ENCODE results near the gene GOLGA1.
"Not testable (repeated sequence)": the region's sequence is repeated elsewhere in the genome, so short reads cannot be mapped to it uniquely, and the experiment has no call there.

The GOLGA1 gene

DNA sequence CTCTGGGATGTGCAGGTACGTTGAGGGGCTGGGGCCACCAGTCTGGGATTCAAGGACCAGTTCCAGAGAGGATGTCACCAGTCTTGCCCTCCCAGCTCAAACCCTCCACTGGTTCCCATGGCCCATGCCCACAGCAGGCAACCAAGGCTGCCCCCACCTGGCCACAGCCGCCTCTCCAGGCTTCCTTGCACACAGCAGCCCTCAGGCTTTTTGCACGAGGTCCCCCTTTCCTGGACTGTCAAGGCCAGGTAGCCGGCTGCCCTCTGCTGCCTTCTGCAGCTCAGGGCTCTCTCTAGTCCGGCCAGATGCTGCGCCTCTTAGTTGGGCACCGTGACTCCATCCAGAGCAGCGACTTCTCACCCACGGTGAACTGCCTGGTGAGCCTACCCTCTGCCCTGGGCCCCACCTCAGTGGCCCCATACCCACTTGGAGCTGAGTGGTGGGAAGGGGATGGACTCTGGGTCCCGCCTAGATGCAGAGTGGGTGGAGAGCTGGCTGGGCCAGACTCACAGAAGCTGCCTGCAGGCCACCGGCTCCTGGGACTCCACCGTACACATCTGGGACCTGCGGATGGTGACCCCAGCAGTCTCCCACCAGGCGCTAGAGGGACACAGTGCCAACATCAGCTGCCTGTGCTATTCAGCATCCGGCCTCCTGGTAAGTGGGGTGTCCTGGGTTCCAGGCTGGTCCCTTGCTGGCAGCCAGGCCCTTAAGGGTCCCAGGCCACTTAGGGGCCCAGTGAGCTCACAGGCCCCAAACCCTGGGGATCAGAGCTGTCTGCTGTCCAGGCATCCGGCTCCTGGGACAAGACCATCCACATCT is 84.7 kb downstream of the GOLGA1 start:
- no peak for DNase-seq

DNA sequence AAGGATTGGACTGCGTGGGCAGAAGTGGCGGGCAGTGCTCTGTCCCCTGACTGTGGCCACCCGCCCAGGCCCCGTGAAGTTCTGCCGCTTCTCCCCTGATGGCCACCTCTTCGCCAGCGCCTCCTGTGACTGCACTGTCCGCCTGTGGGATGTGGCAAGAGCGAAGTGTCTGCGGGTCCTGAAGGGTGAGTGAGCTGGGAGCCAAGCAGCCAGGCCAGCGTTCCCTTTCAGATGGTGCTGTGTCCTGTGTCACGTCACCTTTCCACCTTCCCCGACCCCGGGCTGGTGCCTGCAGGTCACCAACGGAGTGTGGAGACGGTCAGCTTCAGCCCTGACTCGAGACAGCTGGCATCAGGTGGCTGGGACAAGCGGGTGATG is 85.3 kb downstream of the GOLGA1 start:
- no peak for DNase-seq

DNA sequence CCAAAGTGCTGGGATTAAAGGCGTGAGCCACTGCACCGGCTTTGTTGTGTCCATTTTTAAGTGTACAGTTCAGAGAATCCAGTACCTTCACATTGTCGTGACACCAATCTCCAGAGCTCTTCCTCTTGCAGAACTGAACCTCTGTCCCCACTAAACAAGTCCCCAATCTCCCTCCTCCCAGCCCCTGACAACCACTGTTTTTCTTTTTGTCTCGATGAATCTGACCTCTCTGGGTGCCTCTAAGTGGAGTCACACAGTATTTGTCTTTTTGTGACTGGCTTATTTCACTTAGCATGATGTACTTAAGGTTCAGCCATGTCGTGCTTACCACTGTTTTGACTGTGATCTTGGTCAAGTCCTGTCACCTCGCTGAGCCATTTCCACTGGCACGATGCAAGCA is 86.1 kb downstream of the GOLGA1 start:
- DNase-seq = no peak

DNA sequence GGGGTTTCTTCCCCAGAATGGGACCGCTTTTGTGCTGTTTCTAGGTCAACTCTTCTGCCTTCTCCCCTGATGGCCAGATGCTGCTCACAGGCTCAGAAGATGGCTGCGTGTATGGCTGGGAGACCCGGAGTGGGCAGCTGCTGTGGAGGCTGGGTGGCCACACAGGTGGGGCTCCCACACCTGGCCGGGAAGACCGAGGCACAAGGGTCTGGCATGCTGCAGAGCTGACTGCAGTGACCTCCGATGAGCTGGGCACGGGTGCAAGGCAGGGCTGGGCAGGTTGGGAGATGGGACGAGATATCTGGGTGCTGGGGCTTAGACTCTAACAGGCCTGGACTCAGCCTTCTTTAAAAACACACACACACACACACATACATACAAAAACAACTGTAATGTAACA is 86.7 kb downstream of the GOLGA1 start:
- no peak for DNase-seq

DNA sequence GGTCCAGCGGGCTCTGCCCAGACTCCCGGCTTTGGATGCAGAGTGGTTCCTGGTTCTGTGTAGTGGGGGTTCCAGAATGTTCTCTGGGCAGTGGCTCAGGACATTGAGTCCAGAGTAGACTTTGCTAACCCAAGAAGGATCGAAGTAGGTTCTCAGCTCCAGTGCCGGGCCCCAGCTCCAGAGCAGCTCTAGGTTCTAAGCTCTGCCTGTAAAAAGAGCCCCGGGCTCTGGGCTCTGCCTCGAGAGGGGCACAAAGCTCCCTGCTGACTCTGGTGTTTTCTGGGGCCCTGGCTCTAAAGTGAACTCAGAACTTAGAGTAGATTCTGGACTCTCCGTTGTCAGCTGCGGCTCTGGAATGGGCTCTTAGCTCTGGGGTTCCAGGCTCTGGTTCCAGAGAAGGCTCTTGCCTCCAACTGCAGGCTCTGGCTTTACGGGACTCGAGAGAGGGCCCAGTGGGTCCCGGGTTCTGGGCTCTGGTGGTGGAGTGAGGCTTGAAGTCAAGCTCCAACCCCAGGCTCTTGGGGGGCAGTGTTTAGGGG is 87.2 kb downstream of the GOLGA1 start:
- DNase-seq = no peak

DNA sequence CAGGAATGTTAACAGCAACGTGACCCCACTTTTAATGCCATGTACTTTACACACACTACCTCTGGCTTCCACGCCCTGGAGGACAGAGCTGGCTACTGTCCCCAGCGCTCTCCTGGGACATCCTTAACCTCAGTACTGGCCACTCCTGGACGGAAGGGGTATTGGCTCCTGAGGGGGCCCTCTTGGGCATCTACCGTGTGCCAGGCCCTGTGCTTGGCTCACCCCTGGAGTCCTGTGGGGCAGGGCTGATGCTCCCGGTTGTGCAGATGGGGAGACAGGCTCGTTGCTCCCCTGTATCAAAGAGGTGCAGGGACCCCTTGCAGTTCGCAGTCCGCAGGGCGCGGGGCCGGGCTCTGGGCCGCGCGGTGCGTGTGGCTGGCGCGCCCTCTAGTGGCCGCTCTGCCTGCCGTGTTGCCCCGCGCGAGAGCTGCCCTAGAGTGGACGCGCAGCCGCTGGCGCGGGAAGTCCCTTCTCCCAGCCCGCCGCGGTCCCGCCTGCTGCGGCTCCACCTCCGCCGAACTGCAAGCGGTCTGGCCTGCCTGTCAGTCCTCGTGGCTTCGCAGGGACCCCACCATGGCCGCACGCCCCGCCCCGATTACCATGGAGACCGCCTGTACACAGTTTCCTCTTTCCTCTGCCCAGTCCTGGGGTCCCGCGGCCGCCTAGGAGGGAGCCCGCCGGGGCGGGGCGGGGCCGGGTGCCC is 87.9 kb downstream of the GOLGA1 start, which contains the start of gene WDR38:
Gene WDR38, plus strand, starts transcription at position 632 of the 703 bp plus-strand sequence. CDS start 72 bp downstream, outside the sequence.
- peak; percentile 51 to 76 for DNase-seq

DNA sequence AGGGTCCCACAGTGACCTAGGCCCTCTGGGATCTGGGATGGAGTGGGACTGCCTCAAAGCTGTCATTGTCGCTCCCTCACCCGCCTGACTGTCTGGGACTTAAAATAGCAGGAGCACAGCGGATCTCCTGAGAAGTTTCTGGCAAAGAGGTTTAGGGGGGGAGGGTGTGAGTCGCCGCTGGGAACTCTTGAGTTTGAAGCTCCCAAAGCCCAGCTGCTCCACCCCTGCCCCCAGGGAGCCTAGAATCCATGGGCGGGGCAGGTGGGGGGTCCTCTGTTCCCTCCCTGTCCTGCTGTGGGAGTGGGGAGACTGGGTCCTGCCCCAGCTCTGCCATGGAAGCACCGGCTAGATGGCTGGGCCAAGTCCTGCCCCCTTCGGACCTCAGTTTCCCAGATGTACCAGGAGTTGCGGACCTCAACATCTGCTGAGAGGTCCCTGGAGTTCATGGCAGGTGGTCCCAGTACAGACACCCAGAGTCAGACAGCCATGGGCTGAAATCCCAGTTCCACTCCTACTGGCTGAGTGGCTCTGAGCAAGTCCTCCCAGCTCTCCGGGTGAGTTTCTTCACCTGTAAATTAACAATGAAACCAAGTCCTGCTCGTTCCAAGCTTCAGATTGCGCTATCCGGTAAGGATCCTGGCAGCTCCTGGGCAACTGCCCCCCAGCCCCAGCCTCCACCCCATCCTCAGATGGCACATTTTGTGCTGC is 88.6 kb downstream of the GOLGA1 start:
- DNase-seq = no peak

DNA sequence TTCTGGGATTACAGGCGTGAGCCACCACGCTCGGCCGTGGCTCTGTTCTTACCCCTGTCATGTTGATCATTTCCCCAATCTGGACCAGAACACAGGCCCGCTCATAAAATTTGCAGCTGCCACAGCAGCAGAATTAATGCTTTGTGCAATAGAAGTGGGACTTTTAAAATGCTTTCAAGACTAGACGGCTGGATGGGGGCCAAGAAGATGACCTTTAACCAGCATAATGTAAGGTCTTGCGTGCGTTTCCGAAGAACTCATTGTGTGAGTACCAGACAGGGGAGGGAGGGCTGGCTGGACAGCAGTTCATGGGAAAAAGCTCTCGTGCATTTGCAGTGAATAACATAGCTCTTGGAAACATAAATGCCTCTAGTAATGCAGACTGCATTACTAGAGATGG is 91.1 kb downstream of the GOLGA1 start:
- no peak for DNase-seq

DNA sequence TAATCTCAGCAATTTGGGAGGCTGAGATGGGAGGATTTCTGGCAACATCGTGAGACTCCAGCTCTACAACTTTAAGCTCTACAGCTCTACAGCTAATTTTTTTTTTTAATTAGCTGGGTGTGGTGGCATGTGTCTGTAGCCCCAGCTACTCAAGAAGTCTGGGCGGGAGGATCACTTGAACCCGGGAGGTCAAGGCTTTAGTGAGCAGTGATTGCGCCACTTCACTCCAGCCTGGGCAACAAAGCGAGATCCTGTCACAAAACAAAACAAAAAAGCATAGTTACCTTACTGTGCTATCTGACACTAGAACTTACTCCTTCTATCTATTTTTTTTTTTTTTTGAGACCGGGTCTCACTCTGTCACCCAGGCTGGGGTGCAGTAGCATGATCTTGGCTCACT is 93.9 kb downstream of the GOLGA1 start:
- no peak for DNase-seq

DNA sequence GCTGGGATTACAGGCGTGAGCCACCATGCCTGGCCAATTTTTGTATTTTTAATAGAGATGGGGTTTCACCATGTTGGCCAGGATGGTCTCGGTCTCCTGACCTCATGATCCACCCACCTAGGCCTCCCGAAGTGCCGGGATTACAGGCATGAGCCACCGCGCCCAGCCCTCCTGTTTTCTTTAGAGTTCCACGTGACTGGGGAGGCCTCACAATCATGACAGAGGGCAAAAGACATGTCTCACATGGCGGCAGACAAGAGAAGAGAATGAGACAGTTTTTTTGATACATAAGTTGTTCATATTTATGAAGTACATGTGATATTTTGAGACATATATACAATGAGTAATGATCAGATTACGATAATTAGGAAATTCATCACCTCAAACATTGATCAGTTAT is 94.4 kb downstream of the GOLGA1 start:
- not testable (repeated sequence) for DNase-seq

DNA sequence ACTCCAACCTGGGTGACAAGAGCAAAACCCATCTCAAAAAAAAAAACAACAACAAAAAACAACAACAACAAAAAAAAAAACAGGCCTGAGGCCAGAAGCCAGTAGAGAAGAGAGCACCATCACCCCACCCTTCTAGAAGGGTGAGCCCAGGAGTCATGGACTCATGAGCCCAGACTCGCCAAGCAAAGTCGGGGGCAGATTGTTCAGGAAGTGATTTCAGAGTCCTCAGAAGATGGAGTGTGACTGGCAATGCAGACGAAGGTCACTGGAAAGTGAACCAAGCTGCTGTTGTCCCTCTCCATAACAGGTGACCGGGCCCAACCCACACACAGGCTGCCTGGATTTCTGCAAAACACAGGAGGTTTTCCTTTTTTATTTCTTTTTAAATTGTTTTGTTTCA is 96.6 kb downstream of the GOLGA1 start:
- DNase-seq = no peak

DNA sequence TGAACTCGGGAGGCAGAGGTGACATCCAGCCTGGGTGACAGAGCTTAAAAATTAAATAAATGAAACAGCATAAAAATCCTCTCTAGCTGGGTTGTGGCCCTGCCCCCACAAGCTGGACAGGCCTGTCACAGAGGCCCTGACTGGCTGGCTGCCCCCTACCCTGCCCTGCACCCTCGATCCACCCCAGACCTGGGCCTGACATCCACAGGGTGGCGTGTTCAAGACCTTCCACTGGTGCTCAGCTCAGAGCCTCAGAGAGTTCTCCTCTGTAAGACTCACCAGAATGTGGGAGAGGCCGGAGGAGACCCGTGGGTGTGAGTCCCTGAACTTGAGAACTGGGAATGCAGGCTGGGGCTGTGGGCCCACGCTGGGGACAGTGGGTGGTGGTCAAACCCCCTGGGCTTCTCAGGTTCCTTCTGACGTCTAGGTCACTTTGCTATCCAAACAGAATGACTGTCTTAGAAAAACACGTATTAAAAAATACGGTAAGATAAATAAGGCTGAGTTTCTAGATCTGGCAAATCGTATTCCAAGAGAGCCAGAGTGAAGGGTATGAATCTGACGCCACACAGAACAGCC is 97.3 kb downstream of the GOLGA1 start:
- DNase-seq = no peak

DNA sequence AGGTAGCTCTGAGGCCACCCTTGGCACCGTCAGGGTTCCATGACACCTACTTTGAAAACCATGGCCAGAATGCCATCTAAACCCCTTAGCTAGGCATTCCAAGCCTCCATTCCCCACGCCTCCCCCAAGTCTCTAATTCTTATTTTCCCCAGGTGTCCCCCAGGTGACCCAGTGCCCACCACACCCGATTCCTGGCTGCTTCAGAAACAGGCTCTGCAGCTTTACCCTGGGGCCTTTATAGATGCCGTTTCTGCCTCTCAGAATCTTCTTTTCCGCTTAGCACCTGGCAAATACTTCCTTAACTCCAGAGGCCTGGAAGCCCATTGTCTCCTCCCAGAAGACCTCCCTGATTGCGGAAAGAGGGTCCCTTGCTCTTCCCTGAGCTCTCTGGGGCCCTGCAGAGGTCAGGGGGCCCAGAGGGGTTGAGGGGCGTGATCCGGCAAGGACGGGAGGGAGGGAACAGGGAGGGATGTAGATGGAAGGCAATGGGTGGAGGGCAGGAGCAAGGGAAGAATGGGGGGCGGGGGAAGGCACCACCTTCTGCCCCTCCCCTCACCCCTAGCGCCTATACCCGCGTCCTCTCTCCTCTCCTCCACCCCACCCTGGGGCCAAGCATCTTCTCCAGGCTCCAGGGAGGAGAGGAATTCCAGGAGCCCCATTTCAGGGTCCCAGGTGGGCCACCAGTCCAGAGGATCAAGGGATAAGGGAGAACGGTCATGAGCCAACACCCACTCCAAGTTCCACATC is 99.6 kb downstream of the GOLGA1 start:
- DNase-seq = no peak

DNA sequence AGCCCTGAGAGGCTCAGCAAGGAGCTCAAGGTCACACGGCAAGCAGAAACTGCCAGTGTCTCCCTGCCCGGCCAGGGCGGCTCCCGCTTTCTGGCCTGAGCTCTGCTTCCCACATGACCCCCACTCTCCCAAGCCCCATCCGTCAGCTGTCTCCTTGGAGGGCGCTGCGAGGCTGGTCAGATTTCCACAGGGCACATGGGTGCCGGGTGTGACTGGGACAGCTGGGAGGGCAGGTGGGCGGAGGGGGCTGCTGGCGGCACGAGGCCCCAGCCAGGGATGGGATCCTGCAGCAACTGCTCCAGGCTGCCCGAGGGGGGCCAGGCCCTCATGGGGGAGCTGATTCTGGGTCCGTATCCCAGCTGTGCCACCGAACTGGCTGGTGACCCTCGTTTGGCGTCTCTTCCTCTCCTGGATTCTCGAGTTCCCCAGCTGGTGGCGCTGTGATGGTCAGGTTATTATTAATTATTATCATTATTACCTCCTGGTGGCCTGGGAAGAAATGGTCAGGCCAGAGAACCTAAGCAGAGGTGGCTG is 100.5 kb downstream of the GOLGA1 start:
- no peak for DNase-seq

DNA sequence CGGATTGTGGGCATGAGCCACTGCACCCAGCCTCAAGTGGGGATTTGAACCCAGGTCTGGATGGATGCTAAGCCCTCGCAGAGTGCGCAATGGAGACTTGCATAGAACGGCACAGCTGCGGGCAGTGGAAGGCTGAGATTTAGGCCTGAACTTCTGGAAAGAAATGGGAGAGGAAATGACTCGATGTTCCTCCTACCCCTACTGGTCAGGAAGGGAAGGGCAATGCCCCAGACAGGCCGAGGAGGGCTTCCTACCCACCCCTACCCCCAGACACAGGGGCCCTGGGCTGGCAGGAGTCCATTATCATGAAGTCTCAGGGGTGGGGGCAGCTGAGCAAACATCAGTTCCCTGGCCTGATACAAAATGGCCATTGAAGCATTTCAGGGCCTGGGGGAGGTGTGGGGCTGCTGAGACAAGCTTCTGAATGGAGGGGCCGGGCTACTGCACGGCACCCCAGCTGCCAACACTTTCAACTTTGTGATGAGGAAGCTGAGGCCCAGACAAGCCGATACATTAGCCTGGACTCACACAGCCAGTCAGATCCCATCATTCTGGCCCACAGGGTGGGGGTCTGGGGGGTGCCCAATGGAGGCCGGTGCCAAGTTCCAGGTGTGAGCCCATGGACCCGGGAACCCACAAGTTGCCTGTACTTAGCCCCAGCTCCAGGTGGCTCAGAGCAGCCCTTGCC is 101.1 kb downstream of the GOLGA1 start:
- DNase-seq = no peak

DNA sequence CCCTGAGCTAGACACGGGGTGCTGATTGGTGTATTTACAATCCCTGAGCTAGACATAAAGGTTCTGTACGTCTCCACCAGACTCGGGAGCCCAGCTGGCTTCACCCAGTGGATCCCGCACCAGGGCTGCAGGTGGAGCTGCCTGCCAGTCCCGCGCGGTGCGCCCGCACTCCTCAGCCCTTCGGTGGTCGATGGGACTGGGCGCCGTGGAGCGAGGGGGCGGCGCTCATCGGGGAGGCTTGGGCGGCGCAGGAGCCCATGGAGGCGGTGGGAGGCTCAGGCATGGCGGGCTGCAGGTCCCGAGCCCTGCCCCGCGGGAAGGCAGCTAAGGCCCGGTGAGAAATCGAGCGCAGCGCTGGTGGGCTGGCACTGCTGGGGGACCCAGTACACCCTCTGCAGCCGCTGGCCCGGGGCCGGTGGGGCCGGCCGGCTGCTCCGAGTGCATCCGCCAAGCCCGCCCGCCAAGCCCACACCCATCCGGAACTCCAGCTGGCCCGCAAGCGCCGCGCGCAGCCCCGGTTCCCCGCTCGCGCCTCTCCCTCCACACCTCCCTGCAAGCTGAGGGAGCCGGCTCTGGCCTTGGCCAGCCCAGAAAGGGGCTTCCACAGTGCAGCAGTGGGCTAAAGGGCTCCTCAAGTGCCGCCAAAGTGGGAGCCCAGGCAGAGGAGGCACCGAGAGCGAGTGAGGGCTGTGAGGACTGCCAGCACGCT is 102.2 kb downstream of the GOLGA1 start:
- DNase-seq = not testable (repeated sequence)

DNA sequence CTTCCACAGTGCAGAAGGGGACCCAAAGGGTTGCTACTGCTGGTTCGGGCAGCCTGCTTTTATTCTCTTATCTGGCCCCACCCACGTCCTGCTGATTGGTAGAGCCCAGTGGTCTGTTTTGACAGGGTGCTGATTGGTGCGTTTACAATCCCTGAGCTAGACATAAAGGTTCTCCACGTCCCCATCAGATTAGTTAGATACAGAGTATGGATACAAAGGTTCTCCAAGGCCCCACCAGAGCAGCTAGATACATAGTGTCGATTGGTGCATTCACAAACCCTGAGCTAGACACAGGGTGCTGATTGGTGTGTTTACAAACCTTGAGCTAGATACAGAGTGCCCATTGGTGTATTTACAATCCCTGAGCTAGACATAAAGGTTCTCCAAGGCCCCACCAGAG is 102.8 kb downstream of the GOLGA1 start:
- DNase-seq = not testable (repeated sequence)

DNA sequence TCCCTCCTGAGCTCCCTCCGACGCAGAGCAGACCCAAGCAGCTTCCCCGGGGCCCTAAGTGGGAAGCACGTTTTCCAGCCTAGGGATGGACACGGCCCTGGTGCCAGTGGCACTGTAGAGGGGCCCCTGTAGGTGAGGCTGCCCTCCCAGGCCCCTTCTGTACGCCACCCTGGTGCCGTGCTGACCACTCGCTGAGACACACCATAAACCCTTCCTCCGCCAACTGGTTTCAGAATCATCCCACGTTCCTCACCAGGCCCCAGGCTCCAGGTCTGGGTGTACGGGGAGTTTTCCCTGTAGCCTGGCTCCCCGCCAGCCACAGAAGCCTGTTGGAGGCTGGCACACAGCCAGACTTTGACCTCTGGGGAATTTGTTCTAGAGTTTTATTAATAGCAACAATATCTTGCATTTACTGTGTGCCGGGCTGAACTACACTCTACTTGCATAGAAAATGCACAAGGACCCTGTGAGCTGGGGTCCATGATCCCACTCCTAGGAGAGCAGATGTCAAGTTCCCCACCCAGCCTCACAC is 105.8 kb downstream of the GOLGA1 start:
- no peak for DNase-seq

DNA sequence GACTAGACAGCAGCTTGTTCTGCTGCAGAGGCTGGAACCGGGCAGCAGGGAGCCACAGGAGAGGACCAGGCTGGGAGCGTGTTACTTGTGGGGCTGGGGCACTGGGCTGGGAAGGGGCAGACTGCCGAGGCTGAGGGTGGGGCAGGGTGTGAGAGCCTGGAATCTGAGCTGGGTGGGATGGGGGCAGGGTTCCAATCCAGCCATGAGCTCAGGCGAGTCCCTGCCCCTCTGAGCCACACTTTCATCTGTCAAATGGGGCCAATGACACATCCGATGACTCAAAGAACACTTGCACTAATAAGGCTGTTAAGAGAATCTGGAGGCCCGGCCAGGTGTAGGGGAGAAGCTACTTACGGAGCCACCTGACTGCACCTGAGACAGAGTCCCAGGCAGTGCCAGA is 106.3 kb downstream of the GOLGA1 start:
- DNase-seq = no peak

DNA sequence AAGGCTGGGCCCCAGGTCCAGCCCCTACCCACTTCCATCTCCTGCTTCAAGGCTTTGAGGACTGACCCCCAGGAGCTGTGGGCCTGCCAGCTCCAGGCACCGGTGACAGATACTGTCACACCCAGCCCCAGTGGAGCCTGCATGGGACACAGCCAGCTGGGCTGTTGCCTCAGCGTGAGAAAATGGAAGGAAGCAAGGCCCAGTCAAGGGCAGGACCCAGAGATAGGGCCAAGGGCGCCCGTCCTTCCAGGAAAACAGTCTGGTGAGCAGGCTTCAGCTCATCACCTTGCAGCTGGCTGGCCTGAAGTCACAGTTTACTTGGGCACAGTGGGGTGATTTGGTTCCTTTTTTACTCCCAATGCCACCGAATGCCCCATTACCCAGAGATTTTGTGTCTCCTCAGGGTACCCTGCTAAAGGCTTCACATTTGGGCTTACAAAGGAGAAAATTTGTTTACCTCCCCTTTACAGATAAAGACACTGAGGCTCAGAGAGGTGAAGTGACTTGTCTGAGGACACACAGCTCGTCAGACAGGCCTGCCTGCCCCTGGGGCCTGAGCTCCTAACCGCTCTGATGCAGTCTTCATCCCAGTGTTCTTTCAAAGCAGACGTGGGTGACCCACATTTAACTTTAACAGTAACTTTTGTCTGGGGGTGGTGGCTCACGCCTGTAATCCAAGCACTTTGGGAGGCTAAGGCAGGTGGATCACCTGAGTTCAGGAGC is 109.1 kb downstream of the GOLGA1 start:
- no peak for DNase-seq
